Parathyroid adenoma (tissue), 2 donors: ENCODE measurements around the gene POLE.
A peak's percentile ranks its signal among the peaks of the same experiment; 100 is the strongest.
"Not testable (repeated sequence)": the region's sequence is repeated elsewhere in the genome, so short reads cannot be mapped to it uniquely, and the experiment has no call there.

Experiments
- H2AFZ ChIP-seq: fragments of 300-600 bp; sonication (generic); one replicate; pipeline ENCODE4 v1.7.0; 2017; ENCODE audit warnings: antibody characterized with exemption, mild to moderate bottlenecking
- H3K27ac ChIP-seq: fragments of 300-600 bp; sonication (generic); one replicate; pipeline ENCODE4 v1.7.0; 2017
- H3K27me3 ChIP-seq: fragments of 300-600 bp; sonication (generic); one replicate; pipeline ENCODE4 v1.7.0; 2017; ENCODE audit warnings: low read length; ENCODE audit not compliant: control insufficient read depth, insufficient read depth
- H3K36me3 ChIP-seq: fragments of 300-600 bp; sonication (generic); one replicate; pipeline ENCODE4 v1.7.0; 2017; ENCODE audit warnings: low read length; ENCODE audit not compliant: control insufficient read depth, insufficient read depth
- H3K4me1 ChIP-seq: fragments of 300-600 bp; sonication (generic); one replicate; pipeline ENCODE4 v1.7.0; 2017; ENCODE audit warnings: control low read depth
- H3K4me2 ChIP-seq: fragments of 300-600 bp; sonication (generic); one replicate; pipeline ENCODE4 v1.7.0; 2017; ENCODE audit warnings: low read length
- H3K4me3 ChIP-seq: fragments of 300-600 bp; sonication (generic); one replicate; pipeline ENCODE4 v1.7.0; 2017; ENCODE audit warnings: low read depth, low read length
- H3K79me2 ChIP-seq: fragments of 300-600 bp; sonication (generic); one replicate; pipeline ENCODE4 v1.7.0; 2017; ENCODE audit warnings: control low read depth
- H3K9ac ChIP-seq: fragments of 300-600 bp; sonication (generic); one replicate; pipeline ENCODE4 v1.7.0; 2017; ENCODE audit warnings: mild to moderate bottlenecking
- H3K9me3 ChIP-seq: fragments of 300-600 bp; sonication (generic); one replicate; pipeline ENCODE4 v1.7.0; 2017; ENCODE audit warnings: low read length; ENCODE audit not compliant: control insufficient read depth
- TF ChIP-seq, protein P1 (sequence below): fragments of 300-600 bp; sonication (generic); IDR thresholded peaks from one replicate; pipeline ENCODE4 v1.7.0; 2017; ENCODE audit warnings: antibody characterized with exemption, mild to moderate bottlenecking
- donor health status: primary hyperparathyroidism.

POLE gene

DNA sequence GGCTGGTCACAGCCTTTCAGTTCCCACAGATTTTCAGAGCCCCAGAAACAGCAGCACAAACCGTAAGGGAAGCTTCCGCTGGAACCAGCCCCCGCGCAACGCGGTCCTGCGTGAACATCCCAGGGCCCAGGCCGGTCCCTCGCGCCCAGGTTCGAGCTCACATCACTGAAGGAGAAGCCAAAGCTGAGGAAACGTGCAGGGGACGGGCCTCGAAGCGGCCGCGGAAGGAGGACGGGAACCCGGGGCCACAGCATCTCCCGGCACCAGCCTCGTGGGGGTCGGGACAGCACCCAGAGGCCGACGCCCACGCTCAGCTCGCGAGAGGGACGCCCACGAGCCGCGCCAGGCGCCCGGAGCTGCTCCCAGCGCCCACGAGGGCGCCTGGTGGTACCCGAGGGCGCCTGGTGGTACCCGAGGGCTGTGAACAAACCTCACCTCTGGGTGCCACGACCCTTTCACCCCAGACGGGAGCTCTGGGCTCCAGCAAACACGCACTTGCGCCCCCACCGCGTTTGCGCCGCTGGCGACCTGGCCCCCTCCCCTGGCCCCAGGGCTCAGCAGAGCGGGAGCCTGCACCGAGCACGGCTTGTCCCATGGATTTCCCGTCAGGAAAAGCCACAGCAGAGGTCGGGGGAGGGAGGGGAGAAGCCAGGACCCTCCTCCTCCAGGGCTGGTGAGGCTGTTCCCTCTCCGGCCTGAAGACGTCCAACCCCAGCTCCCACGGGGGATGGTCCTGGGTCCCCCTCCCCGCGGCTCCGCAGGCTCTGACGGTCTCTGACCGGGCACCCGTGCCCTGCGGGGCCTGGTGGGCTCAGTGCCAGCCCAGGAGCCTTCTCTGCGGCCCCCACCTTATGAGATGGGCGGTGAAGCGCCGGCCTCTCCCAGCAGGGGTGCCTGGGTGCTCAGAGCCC is 83.6 kb downstream of the POLE start:
- Histone ChIP-seq H3K9ac (no peak overlapping the region), H3K27ac (peak overlapping the region; percentile 32), H3K4me2 (peak overlapping the region; percentile 13), H3K4me3 (peak overlapping the region; percentile 22), H3K79me2 (no peaks in the 10 kb centered on the region), H3K27me3 (peaks cover 4% of the 10 kb centered on the region), H3K36me3 (no peaks in the 10 kb centered on the region), H2AFZ (no peak overlapping the region), H3K9me3 (no peaks in the 10 kb centered on the region), H3K4me1 (peaks cover 4% of the 10 kb centered on the region)
- TF ChIP-seq, protein P1, sequence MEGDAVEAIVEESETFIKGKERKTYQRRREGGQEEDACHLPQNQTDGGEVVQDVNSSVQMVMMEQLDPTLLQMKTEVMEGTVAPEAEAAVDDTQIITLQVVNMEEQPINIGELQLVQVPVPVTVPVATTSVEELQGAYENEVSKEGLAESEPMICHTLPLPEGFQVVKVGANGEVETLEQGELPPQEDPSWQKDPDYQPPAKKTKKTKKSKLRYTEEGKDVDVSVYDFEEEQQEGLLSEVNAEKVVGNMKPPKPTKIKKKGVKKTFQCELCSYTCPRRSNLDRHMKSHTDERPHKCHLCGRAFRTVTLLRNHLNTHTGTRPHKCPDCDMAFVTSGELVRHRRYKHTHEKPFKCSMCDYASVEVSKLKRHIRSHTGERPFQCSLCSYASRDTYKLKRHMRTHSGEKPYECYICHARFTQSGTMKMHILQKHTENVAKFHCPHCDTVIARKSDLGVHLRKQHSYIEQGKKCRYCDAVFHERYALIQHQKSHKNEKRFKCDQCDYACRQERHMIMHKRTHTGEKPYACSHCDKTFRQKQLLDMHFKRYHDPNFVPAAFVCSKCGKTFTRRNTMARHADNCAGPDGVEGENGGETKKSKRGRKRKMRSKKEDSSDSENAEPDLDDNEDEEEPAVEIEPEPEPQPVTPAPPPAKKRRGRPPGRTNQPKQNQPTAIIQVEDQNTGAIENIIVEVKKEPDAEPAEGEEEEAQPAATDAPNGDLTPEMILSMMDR: no peak

DNA sequence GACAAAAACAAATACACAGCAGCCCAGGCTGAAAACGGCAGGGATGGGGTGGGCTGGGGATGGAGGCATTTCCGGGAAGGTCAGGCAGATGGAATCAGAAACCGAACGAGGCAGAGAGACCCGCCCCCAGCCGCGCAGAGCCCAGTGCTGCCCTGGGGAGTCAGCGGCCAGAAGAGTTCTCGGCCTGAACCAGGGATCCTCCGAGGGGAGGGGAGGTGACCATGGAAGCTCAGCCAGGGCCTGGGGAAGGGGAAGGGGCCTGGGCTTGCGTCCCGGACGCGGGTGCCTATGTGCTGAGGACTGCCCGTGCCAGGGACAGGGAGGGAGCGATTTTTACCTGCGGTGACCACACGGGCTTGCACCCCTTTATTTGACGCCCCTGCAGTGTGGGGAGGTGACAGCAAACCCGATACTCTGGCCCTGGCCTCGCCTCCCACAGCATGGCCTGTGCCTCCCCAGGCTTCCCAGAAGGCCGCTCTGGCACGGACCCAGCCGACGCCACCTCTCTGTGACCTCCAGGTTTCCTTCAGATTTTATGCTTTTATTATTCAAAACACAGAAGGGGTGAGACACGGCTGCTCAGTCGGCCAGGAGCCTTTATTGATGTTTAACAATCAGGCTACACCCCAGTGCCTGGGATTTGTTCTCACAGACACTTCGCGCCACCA is 84.4 kb downstream of the POLE start:
- Histone ChIP-seq H3K4me2 (no peak overlapping the region), H3K27me3 (peaks cover 4% of the 10 kb centered on the region), H3K27ac (peak overlapping the region; percentile 30), H3K36me3 (no peaks in the 10 kb centered on the region), H3K4me1 (peaks cover 4% of the 10 kb centered on the region), H3K9me3 (no peaks in the 10 kb centered on the region), H2AFZ (no peak overlapping the region), H3K4me3 (peak overlapping the region; percentile 22), H3K9ac (no peak overlapping the region), H3K79me2 (no peaks in the 10 kb centered on the region)
- TF ChIP-seq, protein P1: no peak

- Histone ChIP-seq H3K27me3 (peaks cover 4% of the 10 kb centered on the region), H2AFZ (no peak overlapping the region), H3K27ac (no peak overlapping the region), H3K4me3 (no peak overlapping the region), H3K4me1 (peaks cover 4% of the 10 kb centered on the region), H3K4me2 (no peak overlapping the region), H3K9ac (no peak overlapping the region), H3K79me2 (no peaks in the 10 kb centered on the region), H3K9me3 (no peaks in the 10 kb centered on the region), H3K36me3 (no peaks in the 10 kb centered on the region)
- TF ChIP-seq, protein P1: no peak
These were observed 85.8 kb downstream of the POLE start for GRCh38 chr12:132601171-132601883.

GRCh38 chr12:132600048-132601032 is 86.8 kb downstream of the POLE start:
- Histone ChIP-seq H3K4me2 (peak overlapping the region; percentile 45), H3K4me3 (peak overlapping the region; percentile 25), H2AFZ (peak overlapping the region; percentile 70), H3K4me1 (peaks cover 4% of the 10 kb centered on the region), H3K9ac (no peak overlapping the region), H3K27ac (no peak overlapping the region), H3K9me3 (no peaks in the 10 kb centered on the region), H3K79me2 (no peaks in the 10 kb centered on the region), H3K27me3 (peaks cover 4% of the 10 kb centered on the region), H3K36me3 (no peaks in the 10 kb centered on the region)
- TF ChIP-seq, protein P1: peak; percentile 40

DNA sequence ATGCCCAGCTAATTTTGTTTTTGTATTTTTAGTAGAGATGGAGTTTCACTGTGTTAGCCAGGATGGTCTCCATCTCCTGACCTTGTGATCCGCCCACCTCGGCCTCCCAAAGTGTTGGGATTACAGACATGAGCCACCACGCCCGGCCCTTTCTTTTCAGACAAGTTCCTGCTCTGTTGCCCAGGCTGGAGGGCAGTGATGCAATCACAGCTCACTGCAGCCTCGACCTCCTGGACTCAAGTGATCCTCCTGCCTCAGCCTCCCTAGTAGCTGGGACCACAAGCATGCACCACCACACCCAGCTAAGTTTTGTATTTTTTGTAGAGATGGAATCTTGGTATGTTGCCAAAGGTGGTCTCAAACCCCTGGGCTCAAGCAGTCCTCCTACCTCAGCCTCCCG is 87.6 kb downstream of the POLE start:
- H3K27me3 ChIP-seq, H3K9me3 ChIP-seq, H3K9ac ChIP-seq, H3K4me3 ChIP-seq, H3K4me1 ChIP-seq, H3K4me2 ChIP-seq, H3K79me2 ChIP-seq, H3K36me3 ChIP-seq, H3K27ac ChIP-seq, H2AFZ ChIP-seq: not testable (repeated sequence)
